Endodermal cell (in vitro differentiated cells): ENCODE data around the gene GZMA. TPM values are rescaled to one million over a fixed set of nuclear protein-coding genes. Genes with fewer than 3 reads are reported as not detected.
"Not testable (repeated sequence)": the region's sequence is repeated elsewhere in the genome, so short reads cannot be mapped to it uniquely, and the experiment has no call there.

Experiments
- DNase-seq: peaks from one replicate; pipeline ENCODE4 v3.0.0-alpha.2; 2017
- H3K27ac ChIP-seq: 2 replicates; pipeline ENCODE4 v1.5.1; 2013; ENCODE audit warnings: mild to moderate bottlenecking, low read depth, low read length, moderate library complexity
- H3K27me3 ChIP-seq: 2 replicates; pipeline ENCODE4 v1.6.1; 2013; ENCODE audit warnings: mild to moderate bottlenecking, low read length, moderate library complexity; ENCODE audit not compliant: insufficient read depth, control insufficient read depth, poor library complexity, severe bottlenecking
- H3K36me3 ChIP-seq: 2 replicates; pipeline ENCODE4 v1.7.0; 2013; ENCODE audit warnings: mild to moderate bottlenecking, low read length, moderate library complexity; ENCODE audit not compliant: control insufficient read depth, insufficient read depth
- H3K4me1 ChIP-seq: one replicate; pipeline ENCODE4 v1.7.0; 2013; ENCODE audit warnings: low read length; ENCODE audit not compliant: control insufficient read depth, insufficient read depth
- H3K4me3 ChIP-seq: 2 replicates; pipeline ENCODE4 v1.5.1; 2013; ENCODE audit warnings: mild to moderate bottlenecking, low read length, moderate library complexity
- H3K9ac ChIP-seq: 2 replicates; pipeline ENCODE4 v1.6.1; 2013; ENCODE audit warnings: mild to moderate bottlenecking, low read length, moderate library complexity; ENCODE audit not compliant: poor library complexity, severe bottlenecking; ENCODE audit errors: extremely low read depth
- H3K9me3 ChIP-seq: 2 replicates; pipeline ENCODE4 v1.6.1; 2013; ENCODE audit warnings: mild to moderate bottlenecking, low read length, moderate library complexity; ENCODE audit not compliant: control insufficient read depth
- H3K27ac Mint-ChIP-seq: 2 replicates; pipeline ENCODE4 v1.8.0; 2020; ENCODE audit warnings: mixed read lengths
- H3K27me3 Mint-ChIP-seq: 2 replicates; pipeline ENCODE4 v1.8.0; 2021; ENCODE audit warnings: mild to moderate bottlenecking, mixed read lengths; ENCODE audit not compliant: insufficient read depth
- H3K36me3 Mint-ChIP-seq: 2 replicates; pipeline ENCODE4 v1.8.0; 2020; ENCODE audit warnings: low read depth, mixed read lengths
- H3K4me1 Mint-ChIP-seq: 2 replicates; pipeline ENCODE4 v1.8.0; 2020; ENCODE audit warnings: mixed read lengths
- H3K4me3 Mint-ChIP-seq: 2 replicates; pipeline ENCODE4 v1.8.0; 2020; ENCODE audit warnings: mild to moderate bottlenecking, moderate library complexity, mixed read lengths
- H3K9me3 Mint-ChIP-seq: 2 replicates; pipeline ENCODE4 v1.8.0; 2020; ENCODE audit warnings: mild to moderate bottlenecking, mixed read lengths
- CTCF ChIP-seq: fragments of 200-600 bp; sonication (generic); conservative IDR thresholded peaks from 2 replicates; pipeline ENCODE4 v1.5.0; 2021; ENCODE audit warnings: antibody characterized with exemption, mild to moderate bottlenecking
- WGBS, 2 experiments: methylation state at CpG; one replicate each; pipeline versions ENCODE4 v1.1.5 to v1.1.7; 2013; ENCODE audit warnings: missing lambda C conversion rate in 2 of 2, mixed read lengths in 1 of 2; ENCODE audit not compliant: insufficient coverage in 1 of 2, insufficient read length in 1 of 2; 5-methylcytosine and 5-hydroxymethylcytosine counted together
- total RNA-seq, 2 donors: library from RNA; stranded (reverse); fragmentation: NEBNext Ultra II Directional in 1 of 2; extraction: Animal tissue kit (Norgen Biotek cat#: 25700) in 1 of 2; gene quantifications; 2 replicates in 1 of 2; 3 replicates in 1 of 2; pipeline ENCODE4 v1.2.1, GENCODE V29; 2021

GZMA gene
- total RNA-seq, 2 donors from 2014 or later = 0.31 TPM; not detected in 1

- Mint-ChIP-seq H3K36me3 (no peaks in the 10 kb centered on the region), H3K4me1 (peaks cover 3% of the 10 kb centered on the region), H3K9me3 (peaks cover 8% of the 10 kb centered on the region), H3K4me3 (no peak overlapping the region), H3K27ac (no peak overlapping the region), H3K27me3 (peaks cover 15% of the 10 kb centered on the region)
- H3K36me3 ChIP-seq = no peaks in the 10 kb centered on the region
- no peak for DNase-seq
- WGBS, 2 experiments = 94% methylated on average over 3 of the region's 3 CpGs
- H3K4me1 ChIP-seq = no peaks in the 10 kb centered on the region
- TF ChIP-seq CTCF = no peak
- no peak overlapping the region for H3K27ac ChIP-seq
- H3K4me3 ChIP-seq = no peak overlapping the region
- no peak overlapping the region for H3K9ac ChIP-seq
- H3K9me3 ChIP-seq = no peaks in the 10 kb centered on the region
- no peaks in the 10 kb centered on the region for H3K27me3 ChIP-seq
Measured at GRCh38 chr5:55096182-55096581, 6.3 kb upstream of the GZMA start.

- no peak for DNase-seq
- peaks cover 4% of the 10 kb centered on the region for H3K4me1 Mint-ChIP-seq
- no peak for TF ChIP-seq CTCF
- H3K27ac Mint-ChIP-seq = no peak overlapping the region
- Histone ChIP-seq H3K9me3 (no peaks in the 10 kb centered on the region), H3K27ac (no peak overlapping the region), H3K9ac (no peak overlapping the region), H3K4me3 (no peak overlapping the region), H3K36me3 (no peaks in the 10 kb centered on the region), H3K4me1 (no peaks in the 10 kb centered on the region), H3K27me3 (no peaks in the 10 kb centered on the region)
- H3K4me3 Mint-ChIP-seq = no peak overlapping the region
- H3K36me3 Mint-ChIP-seq = no peaks in the 10 kb centered on the region
- peaks cover 15% of the 10 kb centered on the region for H3K27me3 Mint-ChIP-seq
- H3K9me3 Mint-ChIP-seq = peaks cover 5% of the 10 kb centered on the region
- 78 to 87% methylated on average over 5 to 6 of the region's 6 CpGs for WGBS, 2 experiments
Measured at GRCh38 chr5:55096861-55097260, 5.6 kb upstream of the GZMA start.

- H3K27me3 ChIP-seq, H3K9me3 ChIP-seq, H3K9ac ChIP-seq, H3K27me3 Mint-ChIP-seq, H3K36me3 ChIP-seq, H3K27ac ChIP-seq, H3K4me3 ChIP-seq, H3K36me3 Mint-ChIP-seq, DNase-seq, H3K9me3 Mint-ChIP-seq, H3K27ac Mint-ChIP-seq, H3K4me1 ChIP-seq, H3K4me3 Mint-ChIP-seq: not testable (repeated sequence)
- peaks cover 19% of the 10 kb centered on the region for H3K4me1 Mint-ChIP-seq
Measured at GRCh38 chr5:55101148-55101547, 1.3 kb upstream of the GZMA start.

GRCh38 chr5:55101556-55102276 is 730 bp upstream of the GZMA start:
- 87% methylated on average over 5 of the region's 5 CpGs; no CpG with 5 or more reads in 1 of the 2 experiments for WGBS, 2 experiments
- Histone ChIP-seq H3K27me3 (no peaks in the 10 kb centered on the region), H3K4me1 (no peaks in the 10 kb centered on the region), H3K9ac (no peak overlapping the region), H3K36me3 (no peaks in the 10 kb centered on the region), H3K27ac (no peak overlapping the region), H3K4me3 (no peak overlapping the region), H3K9me3 (no peaks in the 10 kb centered on the region)
- Mint-ChIP-seq H3K9me3 (peaks cover 5% of the 10 kb centered on the region), H3K4me3 (no peak overlapping the region), H3K4me1 (peaks cover 19% of the 10 kb centered on the region), H3K27ac (no peak overlapping the region), H3K36me3 (no peaks in the 10 kb centered on the region), H3K27me3 (peaks cover 9% of the 10 kb centered on the region)
- no peak for DNase-seq
- TF ChIP-seq CTCF = no peak
